ENCODE measurements around the gene REEP1. TPM values are rescaled to one million over a fixed set of nuclear protein-coding genes. Genes with fewer than 3 reads are reported as not detected.

Gene REEP1
- total RNA-seq, 1 experiment from 2014 or later, result 0.23 TPM

GRCh38 chr2:86311879-86312278 lies 25.5 kb downstream of the REEP1 start:
- ATAC-seq, result no peak
- no peak overlapping the region for H3K4me3 ChIP-seq (ENCODE audit: low read depth in 2 of 2, low read length in 2 of 2)
- no peaks in the 10 kb centered on the region for H3K9me3 ChIP-seq (ENCODE audit: control insufficient read depth, insufficient read depth, low read depth, low read length)
- ChIA-PET POLR2A (no interaction called here), CTCF (no interaction called here)
- H3K4me1 ChIP-seq (ENCODE audit: control insufficient read depth, insufficient read depth, low read length), result no peaks in the 10 kb centered on the region
- TF ChIP-seq CTCF (IDR thresholded peaks at IDR 0.05) (no peak), TCF7L2 (IDR thresholded peaks at IDR 0.05; ENCODE audit: low read depth, low read length) (no peak), POLR2AphosphoS5 (IDR thresholded peaks at IDR 0.05; ENCODE audit: low read depth, low read length) (no peak), SIN3A (IDR thresholded peaks at IDR 0.05; ENCODE audit: borderline replicate concordance, insufficient read depth, low read depth, low read length) (no peak), REST (IDR thresholded peaks at IDR 0.05; ENCODE audit: insufficient read depth in 1 of 2, low read depth in 2 of 2, low read length in 1 of 2) (no peak)
- no peak for DNase-seq (ENCODE audit: low read depth, low spot score)
- intact Hi-C loops (cut with micrococcal nuclease; ENCODE audit: unreplicated experiment), result no loop called here
- no peak overlapping the region for H3K27ac ChIP-seq (ENCODE audit: low read length)
- in situ Hi-C loops (cut with HindIII; ENCODE audit: low pct_unique_long_range_greater_than_20kb, low sequenced_read_pairs), result no loop called here
- H3K36me3 ChIP-seq (ENCODE audit: control insufficient read depth, insufficient read depth, low read length), result no peaks in the 10 kb centered on the region
- H3K27me3 ChIP-seq (ENCODE audit: control insufficient read depth, insufficient read depth, low read length), result no peaks in the 10 kb centered on the region; the same call in 1 of the 2 replicates
- no TSS peak for BruUV-seq (replicated peaks)

GRCh38 chr2:86309966-86310365 lies 27.5 kb downstream of the REEP1 start:
- TF ChIP-seq REST (IDR thresholded peaks at IDR 0.05; ENCODE audit: insufficient read depth in 1 of 2, low read depth in 2 of 2, low read length in 1 of 2) (no peak), SIN3A (IDR thresholded peaks at IDR 0.05; ENCODE audit: borderline replicate concordance, insufficient read depth, low read depth, low read length) (no peak), POLR2AphosphoS5 (IDR thresholded peaks at IDR 0.05; ENCODE audit: low read depth, low read length) (no peak), CTCF (IDR thresholded peaks at IDR 0.05) (no peak), TCF7L2 (IDR thresholded peaks at IDR 0.05; ENCODE audit: low read depth, low read length) (no peak)
- H3K9me3 ChIP-seq (ENCODE audit: control insufficient read depth, insufficient read depth, low read depth, low read length), result no peaks in the 10 kb centered on the region
- H3K4me3 ChIP-seq (ENCODE audit: low read depth in 2 of 2, low read length in 2 of 2), result no peak overlapping the region
- peaks cover 5% of the 10 kb centered on the region; the same call in 1 of the 2 replicates for H3K27me3 ChIP-seq (ENCODE audit: control insufficient read depth, insufficient read depth, low read length)
- no peak for DNase-seq (ENCODE audit: low read depth, low spot score)
- no peaks in the 10 kb centered on the region for H3K4me1 ChIP-seq (ENCODE audit: control insufficient read depth, insufficient read depth, low read length)
- BruUV-seq (replicated peaks), result no TSS peak
- no peak for ATAC-seq
- intact Hi-C loops (cut with micrococcal nuclease; ENCODE audit: unreplicated experiment) (no loop called here), in situ Hi-C loops (cut with HindIII; ENCODE audit: low pct_unique_long_range_greater_than_20kb, low sequenced_read_pairs) (no loop called here)
- H3K27ac ChIP-seq (ENCODE audit: low read length), result no peak overlapping the region
- CTCF ChIA-PET, result no interaction called here
- no peaks in the 10 kb centered on the region for H3K36me3 ChIP-seq (ENCODE audit: control insufficient read depth, insufficient read depth, low read length)
- POLR2A ChIA-PET, result no interaction called here

All from Panc1 (cell line).